ENCODE data around the gene ABL1.
A peak's percentile ranks its signal among the peaks of the same experiment; 100 is the strongest.

ABL1 gene

GRCh38 chr9:130830231-130830760 is 4.8 kb upstream of the ABL1 start:
- H3K4me3 ChIP-seq (ENCODE audit: low read depth, low read length): no peak overlapping the region
- DNase-seq (ENCODE audit: low read depth): no peak
- no peak for TF ChIP-seq CTCF (IDR thresholded peaks at IDR 0.05; ENCODE audit: control insufficient read depth, extremely low read depth, insufficient read depth)

- DNase-seq (ENCODE audit: low read depth): no peak
- no peak for TF ChIP-seq CTCF (IDR thresholded peaks at IDR 0.05; ENCODE audit: control insufficient read depth, extremely low read depth, insufficient read depth)
- H3K4me3 ChIP-seq (ENCODE audit: low read depth, low read length): no peak overlapping the region
These were observed 4.0 kb upstream of the ABL1 start for GRCh38 chr9:130831077-130831476.

GRCh38 chr9:130833031-130833990 is 1.7 kb upstream of the ABL1 start:
- H3K4me3 ChIP-seq (ENCODE audit: low read depth, low read length): no peak overlapping the region
- peak; percentile 90 for DNase-seq (ENCODE audit: low read depth)
- no peak for TF ChIP-seq CTCF (IDR thresholded peaks at IDR 0.05; ENCODE audit: control insufficient read depth, extremely low read depth, insufficient read depth)

- TF ChIP-seq CTCF (IDR thresholded peaks at IDR 0.05; ENCODE audit: control insufficient read depth, extremely low read depth, insufficient read depth): no peak
- H3K4me3 ChIP-seq (ENCODE audit: low read depth, low read length): peak overlapping the region; percentile 66
- DNase-seq (ENCODE audit: low read depth): no peak
These were observed 616 bp downstream of the ABL1 start for GRCh38 chr9:130835441-130836298.

DNA sequence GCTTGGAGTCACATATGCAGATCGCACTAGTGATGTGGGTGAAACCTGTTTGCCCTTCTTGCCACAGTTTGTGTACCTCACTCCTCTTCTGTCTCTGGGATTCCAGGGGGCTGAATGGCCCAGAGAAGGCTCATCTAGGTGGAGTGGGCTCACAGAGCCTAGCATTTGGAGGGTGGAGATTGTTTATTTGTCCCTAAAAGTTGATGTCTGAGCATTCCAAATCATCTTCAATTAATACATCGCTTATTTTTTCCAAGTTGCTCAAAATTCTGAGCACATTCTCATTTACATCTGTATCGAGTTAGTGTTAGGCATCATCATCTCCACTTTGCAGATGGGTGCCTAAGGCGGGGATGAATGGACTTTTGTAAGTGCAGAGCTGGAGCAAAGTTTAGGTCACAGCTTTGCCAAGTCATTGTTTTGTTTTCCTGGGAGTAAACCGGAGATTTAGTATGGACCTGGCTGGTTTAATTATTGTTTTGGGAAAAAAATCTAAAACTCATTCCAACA is 2.0 kb downstream of the ABL1 start:
- H3K4me3 ChIP-seq (ENCODE audit: low read depth, low read length): no peak overlapping the region
- DNase-seq (ENCODE audit: low read depth): no peak
- TF ChIP-seq CTCF (IDR thresholded peaks at IDR 0.05; ENCODE audit: control insufficient read depth, extremely low read depth, insufficient read depth): no peak

GRCh38 chr9:130837643-130838042 is 2.6 kb downstream of the ABL1 start:
- no peak overlapping the region for H3K4me3 ChIP-seq (ENCODE audit: low read depth, low read length)

More at GRCh38 chr9:130837643-130838042, 2.6 kb downstream of the ABL1 start:
- no peak for DNase-seq (ENCODE audit: low read depth)
- no peak for TF ChIP-seq CTCF (IDR thresholded peaks at IDR 0.05; ENCODE audit: control insufficient read depth, extremely low read depth, insufficient read depth)
